Measurements from ENCODE around the gene SKAP1.

SKAP1 gene

DNA sequence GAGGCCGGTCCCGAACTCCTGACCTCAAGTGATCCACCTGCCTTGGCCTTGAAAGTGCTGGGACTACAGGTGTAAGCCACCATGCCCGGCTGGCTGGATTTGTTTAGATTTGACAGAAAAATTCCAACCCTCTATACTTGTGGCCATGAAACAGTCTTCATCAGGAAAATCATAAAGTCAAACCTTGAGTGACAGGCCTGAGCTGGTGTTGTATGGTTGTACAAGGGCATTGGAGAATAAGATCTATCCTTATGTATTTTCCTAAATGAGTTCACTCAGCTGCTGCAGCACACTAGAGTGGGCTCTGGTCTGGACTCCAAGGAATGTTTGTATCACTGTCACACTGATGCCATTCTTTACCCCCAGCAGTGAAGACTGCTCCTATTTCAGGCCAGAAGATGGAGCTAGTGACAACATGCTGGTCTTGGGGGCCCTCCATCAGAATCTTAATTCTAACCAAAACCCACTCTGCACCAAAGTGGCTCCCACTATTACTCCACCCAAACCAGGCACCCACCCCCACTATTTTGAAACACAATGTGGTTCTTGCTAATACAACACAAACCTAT, 295.0 kb downstream of the SKAP1 start:
- no peak for DNase-seq

DNA sequence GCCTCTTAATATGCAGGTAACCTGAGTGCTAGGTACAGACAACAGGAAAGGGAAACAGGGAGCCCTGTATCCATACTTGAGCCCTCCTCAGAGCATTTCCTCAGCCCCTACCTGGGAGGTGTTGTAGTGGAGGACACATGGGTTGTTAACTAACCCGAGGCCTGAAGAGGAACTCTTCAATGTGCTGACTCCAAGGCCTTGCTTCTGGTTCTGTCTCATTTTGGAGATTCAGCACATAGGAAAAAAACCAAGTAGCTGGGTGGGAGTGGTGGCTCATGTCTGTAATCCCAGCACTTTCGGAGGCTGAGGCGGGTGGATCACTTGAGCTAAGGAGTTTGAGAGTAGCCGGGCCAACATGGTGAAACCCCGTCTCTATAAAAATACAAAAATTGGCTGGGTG, 297.6 kb downstream of the SKAP1 start:
- DNase-seq, result no peak

DNA sequence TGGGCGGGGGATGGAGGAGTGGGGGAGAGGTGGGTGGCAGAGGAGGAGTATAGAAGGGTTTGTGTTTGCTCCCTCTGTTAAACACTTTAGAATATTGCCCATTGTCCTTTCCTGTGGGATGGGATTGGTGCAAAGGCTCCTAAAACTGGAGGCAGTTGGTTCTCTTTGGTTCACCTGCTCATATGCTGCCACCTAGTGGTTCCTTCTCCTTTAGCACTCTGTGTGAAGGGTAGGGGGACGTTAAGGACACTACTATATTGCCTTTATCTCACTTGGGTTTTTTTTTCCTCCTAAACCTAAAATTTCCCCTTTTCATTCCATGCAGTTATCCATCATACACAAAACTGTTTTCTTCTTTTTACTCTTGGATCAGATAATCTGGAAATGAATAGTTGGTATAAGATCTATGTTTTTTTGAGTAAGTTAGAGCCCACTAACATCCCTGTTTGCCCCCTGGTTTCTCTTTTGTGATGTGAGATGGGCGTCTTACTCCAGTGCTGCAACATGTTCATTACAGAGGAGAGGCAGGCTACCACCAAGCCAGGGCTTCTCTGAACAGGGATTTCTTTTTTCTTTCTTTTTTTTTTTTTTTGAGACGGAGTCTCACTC, 298.7 kb downstream of the SKAP1 start:
- peak; percentile 50 to 70 for DNase-seq

DNA sequence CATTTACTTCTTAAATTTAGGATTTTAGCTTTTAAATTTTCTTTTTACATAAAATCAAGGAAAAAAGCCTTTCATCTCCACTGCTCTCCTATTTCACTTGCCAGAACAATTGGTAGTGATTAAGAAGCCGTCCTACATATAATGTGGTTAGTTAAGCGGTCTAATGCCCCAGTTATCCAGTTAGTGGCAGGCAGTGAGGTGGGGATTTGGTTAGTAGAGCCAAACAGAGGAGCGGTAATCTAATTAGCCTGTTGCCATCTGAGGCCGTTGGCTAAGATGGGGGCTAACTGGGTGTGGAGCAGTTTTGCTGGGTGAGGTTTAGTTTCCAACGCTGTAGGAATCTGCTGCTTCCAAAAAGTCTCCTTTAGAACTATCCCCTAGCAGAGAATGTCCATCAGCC, 300.0 kb downstream of the SKAP1 start:
- DNase-seq, result no peak

DNA sequence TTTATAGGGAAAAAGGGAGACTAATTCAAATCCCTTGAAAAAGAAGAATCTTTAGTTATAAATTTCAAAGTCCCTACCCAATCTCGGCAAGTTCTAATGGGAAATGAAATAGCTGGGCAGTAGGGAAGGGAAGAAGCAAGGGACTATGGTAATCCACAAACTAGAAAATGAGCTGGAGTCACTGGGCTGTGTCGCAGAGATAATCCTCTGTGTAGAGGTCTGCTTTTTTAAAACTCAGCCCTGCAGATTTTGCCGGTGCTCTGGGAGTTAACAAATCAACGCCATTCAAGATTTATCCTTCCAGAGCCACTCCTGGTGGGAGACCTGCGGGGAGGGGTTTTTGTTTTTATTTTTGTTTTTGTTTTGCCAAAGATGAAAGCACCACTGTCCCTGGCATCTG, 301.6 kb downstream of the SKAP1 start:
- DNase-seq, result no peak

DNA sequence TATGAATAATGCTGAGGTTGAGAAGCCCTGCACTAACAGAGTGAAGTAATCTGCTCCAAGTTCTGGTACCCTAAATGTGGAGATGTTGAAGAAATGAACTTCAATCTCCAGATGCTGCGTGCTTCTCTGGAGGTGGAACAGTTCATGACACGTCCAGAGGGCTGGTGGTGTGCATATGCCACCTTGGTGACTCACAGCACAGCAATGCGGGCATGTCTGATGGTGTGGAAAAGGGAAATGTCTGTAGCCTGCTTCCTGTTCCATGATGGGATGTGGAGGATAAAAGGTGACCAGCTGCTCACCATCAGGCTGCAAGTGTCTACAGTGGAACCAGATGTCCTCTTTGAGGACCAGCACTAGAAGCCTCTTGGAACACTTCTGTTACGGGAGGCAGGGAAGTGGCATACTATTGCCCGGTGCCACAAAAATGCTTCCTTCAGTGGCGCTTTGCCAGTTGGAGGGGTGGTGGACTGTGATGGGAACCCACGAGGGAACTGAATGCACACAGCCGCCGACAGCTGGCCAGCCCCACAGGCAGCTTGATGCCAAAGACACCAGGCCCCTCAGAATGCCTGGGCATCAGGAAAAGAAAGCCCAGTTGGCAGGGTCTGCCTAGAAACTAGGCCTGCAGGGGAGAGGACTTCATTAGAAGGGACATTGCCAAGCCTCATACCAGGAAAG, 302.5 kb downstream of the SKAP1 start:
- no peak for DNase-seq

DNA sequence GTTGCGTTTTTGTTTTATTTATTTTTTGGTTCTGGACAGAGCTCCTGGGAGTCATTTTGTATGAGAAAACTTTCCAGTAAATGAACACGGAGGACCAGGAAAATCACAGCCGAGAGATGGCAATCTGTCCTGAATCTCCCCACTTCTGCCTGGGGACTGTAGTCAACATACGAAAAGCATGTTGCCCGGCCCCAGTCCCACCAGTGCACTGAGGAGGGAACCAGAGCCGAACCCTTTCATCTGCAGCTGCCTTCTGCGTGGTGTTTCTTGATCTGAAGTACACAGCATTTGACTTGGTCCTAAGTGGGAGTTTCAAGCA, 303.5 kb downstream of the SKAP1 start:
- no peak for DNase-seq

DNA sequence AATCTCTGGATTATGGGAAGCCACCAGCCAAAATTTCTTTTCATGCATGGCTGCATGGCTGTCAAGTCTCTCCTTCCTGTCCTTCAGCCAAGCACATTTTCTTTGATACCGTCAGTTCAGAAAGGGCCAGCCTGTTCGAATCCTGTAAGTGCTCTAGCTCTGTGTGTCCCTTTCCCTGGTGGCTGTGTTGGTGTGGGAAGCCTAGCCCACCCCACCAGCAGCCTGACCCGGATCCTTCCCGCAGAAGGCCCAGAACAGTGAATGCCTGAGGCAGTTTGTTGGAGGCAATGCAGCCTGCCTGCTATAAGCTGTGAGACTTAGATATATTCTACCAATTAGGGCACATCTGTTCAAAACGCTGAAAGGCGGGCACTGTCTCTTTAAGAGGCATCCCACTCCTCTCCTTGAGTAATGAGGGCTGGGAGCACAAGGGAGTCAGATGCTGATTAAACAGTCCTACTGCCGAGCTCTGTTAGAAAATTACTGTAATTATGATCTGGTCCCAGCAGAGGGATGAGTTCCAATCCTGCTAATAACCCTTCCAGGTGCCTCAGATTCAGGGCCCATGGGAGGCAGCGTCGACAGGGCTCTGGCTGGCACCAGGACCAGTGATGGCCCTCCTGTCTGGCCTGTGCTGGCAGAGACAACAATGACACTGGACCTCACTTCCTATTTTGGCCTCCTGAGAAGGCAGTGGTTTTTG, 304.0 kb downstream of the SKAP1 start:
- DNase-seq, result no peak

DNA sequence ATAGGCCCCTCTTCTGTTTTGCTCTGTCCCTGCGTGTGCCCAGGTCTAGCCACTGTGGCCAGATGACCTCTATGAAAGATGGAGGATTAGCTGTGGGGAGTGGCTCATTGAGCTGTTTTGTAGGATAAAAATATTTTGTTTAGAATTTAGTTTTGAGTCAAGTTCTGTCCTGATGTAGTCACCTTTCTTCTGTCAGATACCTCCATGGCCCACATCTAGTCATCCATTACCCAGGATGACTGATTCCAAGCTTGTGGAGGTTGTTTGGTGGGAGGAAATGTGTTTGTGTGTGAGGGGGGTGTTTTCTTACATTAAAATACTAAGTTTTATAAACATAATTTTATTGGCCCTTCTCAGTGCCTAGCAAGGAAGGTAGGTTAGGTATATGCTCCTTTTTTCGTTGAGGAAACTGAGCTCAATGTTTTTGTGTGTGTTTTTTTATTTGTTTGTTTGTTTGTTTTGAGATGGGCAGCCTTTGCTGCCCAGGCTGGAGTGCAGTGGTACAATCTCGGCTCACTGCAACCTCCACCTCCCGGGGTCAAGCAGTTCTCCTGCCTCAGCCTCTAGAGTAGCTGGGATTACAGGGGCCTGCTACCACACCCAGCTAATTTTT, 306.1 kb downstream of the SKAP1 start:
- DNase-seq, result no peak

DNA sequence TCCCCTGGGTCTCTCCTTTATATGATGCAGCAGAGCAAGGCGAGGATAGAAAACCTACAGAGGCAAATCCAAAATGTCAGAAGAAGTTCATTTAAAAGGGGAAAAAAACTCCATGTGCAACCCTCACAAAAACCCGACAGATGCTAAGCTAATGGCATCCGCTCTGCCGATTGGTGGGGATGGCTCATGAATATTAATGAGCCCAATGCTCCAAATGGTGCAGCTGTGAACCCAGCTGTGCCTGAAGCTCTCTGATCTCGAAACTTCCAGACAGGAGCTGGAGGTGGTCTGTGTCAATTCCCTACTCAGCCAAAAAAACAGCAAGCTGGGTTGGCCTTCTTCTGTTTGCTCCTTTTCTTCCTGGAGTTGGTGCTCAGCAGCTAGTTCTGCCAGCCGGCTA, 306.9 kb downstream of the SKAP1 start:
- DNase-seq, result no peak

DNA sequence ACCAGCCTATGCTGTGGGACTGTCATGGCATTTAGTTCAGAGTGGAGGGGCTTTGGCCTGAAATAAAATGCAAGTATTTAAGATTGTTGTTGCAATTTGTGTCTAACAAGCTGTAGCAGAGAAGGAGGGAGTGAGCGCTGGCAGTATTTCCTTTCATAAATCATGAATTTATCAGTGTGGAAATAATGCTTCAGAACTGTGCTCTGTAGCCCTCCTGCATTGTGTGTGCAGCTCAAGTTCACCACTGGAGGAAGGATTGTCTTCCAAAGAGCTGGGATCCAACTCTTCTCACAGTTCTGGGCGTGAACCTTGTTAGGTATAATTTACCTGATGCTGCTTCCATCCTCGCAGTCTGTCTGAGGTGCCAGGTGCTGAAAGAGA, 307.4 kb downstream of the SKAP1 start:
- no peak for DNase-seq

DNA sequence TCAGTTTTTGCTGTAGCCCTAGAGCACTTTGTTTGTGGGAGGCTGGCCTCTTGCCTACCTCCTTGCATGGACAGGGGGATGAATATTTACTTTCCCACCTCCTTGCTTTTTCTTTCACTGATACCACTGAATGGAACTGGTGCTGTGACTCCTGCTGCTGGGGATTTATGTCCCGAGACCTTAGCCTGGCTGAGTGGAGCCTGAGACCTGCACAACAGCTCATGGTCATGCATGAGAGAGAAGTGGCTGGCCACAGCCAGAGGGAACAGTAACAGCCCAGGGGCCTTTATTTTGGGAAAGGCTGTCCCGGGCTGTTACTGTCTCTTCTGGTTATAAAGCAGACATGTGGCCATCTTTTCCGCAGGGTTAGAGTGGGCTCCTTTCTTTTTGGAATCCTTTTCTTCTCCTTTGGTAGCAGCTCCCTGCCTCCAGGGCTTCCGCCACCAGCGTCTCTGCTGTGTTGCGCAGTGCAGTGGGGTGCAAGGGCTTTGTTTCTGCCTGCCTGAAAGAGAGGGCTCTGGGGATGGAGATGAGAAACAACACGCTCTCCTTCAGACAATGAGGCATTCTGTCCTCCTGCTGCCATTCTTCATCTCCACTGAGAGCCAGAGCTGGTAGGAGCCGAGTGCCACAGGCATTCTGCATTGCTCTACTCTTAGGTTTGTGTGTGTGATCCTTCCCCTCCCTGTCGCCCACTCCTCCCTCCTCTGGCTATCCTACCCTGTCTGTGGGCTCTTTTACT, 307.9 kb downstream of the SKAP1 start:
- DNase-seq, result no peak

DNA sequence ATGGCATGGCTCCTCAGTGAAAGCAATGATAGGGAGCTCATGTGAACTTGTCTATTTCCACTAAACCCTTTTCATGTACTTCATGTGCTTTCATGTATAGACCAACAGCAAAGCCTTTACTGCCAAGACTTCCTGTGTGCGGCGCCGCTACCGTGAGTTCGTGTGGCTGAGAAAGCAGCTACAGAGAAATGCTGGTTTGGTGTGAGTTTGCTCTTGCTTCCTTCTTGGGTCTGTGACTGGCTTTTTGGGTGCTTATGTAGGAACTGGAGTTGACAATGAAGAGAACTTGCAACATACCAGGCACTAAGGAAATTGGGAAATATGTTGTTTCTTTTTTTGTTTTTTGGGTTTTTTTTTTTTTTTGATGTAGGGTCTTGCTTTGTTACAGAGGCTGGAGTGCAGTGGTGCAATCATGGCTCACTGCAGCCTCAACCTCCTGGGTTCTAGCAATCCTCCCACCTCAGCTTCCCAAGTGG, 316.8 kb downstream of the SKAP1 start:
- DNase-seq, result peak; percentile 64 to 67

DNA sequence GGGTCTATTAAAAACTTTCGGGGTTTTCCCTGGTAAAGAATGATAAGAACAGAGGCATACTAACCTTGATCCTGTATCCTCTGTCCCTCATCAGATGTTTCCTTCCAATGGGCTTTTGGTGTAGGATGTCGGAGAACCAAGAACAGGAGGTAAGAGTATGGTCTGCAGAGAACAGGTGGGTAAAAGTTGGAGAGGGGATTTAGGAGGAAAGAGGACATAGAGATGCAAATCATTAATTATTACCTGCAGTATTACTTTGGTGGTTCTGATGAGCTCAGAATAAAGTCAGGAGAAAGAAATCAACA, 318.1 kb downstream of the SKAP1 start:
- no peak for DNase-seq

DNA sequence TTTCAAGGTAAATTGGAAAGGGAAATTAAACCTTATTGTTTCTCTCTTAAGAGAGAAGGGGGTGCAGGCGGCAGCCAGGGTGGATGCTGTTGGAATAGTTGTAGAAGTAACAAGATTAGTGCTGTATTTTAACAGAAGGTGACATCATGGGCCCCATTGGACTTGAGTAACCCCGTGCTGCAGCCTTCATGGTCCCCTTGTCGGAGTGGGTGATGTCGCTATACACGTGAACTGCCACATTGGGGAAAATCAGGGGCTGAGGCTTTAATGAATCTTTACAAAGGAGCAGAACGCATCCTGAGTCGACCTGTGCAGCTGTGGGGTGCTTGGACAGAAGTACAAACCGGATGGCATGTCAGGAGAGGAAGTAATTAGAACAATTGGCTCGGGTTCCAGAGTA, 319.3 kb downstream of the SKAP1 start:
- no peak for DNase-seq

DNA sequence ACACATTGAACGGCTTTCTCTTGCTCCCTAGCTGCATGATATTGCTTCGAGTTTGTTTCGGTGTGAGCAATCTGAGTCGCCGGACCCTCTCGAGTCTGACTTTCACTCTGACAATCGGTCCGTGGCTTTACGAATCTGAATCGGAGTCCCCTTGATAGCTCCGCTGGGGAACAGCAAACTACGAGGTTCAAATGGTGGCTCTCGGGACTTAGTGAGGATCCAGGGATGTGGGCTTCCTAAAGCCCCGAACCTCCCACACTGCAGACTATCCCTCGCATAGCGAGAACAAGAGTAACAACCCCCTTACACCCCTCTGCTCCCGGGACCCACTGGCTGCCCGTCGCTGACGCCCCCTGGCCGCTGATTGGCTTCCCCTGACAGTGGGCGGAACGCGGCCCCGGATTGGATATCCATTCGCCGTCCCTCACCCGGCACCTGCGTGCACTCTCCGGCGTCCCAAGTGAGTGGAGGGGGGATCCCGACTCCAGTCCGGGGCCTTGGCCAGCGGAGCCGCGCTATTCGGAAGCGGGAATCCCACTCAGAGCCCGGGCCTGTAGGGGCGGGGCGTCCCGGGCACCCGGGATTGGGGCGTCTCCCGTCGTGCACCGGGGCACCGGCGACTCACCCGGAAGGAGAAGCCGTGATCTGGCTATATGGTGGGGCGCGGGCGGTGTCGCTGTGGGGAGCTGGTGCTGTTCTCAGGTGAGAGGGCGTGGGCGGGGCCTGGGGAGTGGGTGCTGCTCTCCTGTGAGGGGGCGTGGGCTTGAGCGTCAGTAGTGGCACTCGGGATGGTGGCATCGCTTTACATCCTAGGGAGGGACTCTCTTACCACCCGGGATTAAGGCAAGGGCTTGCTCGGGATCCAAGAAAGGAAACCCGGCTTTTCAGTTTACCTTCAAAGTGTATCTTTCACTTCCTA, 322.6 kb downstream of the SKAP1 start, which contains the start of gene SNX11:
TSS of gene SNX11 (plus strand) at position 630 of the 919 bp plus-strand sequence. CDS start 4,278 bp downstream, outside the sequence.
- DNase-seq, result peak; percentile 93 to 94

DNA sequence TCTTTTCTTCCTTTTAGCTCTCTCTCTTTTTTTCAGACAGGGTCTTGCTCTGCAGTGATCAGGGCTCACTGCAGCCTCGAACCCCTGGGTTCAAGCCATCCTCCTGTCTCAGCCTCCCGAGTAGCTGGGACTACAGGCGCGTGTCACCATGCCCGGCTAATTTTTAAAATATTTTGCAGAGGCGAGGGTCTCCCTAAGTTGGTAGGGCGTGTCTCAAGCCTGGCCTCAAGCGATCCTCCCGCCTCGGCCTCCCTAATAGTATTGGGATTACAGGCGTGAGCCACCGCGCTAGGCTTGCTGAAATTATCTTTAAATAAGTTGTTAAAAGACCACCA, 323.2 kb downstream of the SKAP1 start:
- no peak for DNase-seq

DNA sequence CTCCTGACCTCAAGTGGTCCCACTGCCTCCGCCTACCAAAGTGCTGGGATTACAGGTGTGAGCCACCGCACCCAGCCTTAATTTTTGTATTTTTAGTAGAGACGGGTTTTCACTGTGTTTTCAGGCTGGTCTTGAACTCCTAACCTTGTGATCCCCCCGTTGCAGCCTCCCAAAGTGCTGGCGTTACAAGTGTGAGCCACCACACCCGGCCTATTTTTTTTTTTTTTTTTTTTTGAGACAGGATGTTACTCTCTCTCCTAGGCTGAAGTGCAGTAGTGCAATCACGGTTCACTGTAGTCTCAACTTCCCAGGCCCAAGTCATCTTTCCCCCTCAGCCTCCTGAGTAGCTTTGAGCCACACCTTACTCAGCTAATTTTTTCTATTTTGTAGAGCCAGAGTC, 325.6 kb downstream of the SKAP1 start:
- no peak for DNase-seq

DNA sequence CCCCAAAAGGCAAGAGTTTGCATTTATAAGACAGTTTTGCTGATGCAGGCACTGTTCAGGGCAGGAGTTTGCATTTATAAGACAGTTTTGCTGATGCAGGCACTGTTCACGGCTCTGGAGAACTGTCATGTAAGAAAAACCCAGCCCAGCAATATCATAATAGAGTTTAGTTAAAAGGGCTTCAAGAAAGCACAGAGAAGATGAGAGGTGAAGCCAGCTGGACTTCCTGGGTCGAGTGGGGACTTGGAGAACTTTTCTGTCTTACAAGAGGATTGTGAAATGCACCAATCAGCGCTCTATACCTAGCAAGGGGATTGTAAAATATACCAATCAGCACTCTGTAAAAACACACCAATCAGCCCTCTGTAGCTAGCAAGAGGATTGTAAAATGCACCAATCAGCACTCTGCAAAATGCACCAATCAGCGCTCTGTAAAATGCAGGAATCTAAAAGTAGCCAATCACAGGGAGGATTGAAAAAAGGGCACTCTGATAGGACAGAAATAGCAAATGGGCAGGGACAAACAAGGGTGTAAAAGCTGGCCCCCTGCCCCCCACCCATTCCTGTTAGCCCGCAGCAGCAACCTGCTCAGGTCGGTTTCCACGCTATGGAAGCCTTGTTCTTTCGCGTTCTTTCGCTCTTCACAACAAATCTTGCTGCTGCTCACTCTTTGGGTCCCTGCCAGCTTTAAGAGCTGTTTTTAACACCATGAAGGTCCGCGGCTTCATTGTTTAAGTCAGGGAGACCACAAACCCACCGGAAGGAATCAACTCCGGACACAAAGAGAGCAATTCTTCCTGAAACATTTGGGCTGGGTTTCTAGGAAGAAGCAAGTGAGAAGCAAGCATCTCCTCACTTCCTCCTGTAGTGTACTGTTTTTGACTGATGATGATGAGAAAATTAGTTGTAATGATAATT, 327.0 kb downstream of the SKAP1 start:
- peak; percentile 60 to 67 for DNase-seq

DNA sequence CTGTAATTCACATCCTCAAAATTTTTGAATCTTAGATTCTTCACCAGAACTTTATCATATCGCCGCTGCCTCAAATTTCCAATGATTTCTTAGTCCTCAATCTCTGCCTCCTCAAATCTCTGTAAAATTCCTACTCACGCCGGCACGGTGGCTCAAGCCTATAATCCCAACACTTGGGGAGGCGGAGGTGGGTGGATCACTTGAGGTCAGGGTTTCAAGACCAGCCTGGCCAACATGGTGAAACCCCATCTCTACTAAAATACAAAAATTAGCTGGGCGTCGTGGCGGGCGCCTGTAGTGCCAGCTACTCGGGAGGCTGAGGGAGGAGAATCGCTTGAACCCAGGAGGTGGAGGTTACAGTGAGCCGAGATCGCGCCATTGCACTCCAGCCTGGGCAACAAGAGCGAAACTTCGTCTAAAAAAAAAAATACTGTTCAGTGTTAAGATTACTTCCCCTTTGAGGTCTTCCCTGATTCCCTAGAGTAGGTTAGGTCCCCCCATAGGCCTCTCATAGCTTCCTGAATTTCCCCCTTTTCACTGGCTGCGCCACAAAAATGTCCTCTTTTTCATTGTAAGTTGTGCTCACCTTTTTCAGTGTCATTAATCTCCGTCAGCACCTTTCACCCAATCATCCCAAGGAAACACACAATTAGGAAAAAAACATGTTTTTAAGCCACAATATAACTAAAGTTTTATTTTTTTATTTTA, 327.8 kb downstream of the SKAP1 start:
- no peak for DNase-seq

Data from CD4-positive, alpha-beta T cell treated with Interleukin-4 for 1 hour (primary cell).